HG03565 (cell line): ENCODE results near the gene FKBP9.
A peak's percentile ranks its signal among the peaks of the same experiment; 100 is the strongest.
"Not testable (repeated sequence)": the region's sequence is repeated elsewhere in the genome, so short reads cannot be mapped to it uniquely, and the experiment has no call there.

ENCODE experiments used
- ATAC-seq: cut with Tn5 transposase; IDR thresholded peaks from one replicate; pipeline ENCODE4 v1.9.1; 2021; ENCODE audit warnings: mild to moderate bottlenecking, moderate library complexity; ENCODE audit not compliant: unreplicated experiment

Gene FKBP9

GRCh38 chr7:32947420-32947983, 9.7 kb upstream of the FKBP9 start:
- no peak for ATAC-seq

GRCh38 chr7:32948202-32948601, 9.0 kb upstream of the FKBP9 start:
- no peak for ATAC-seq

- no peak for ATAC-seq
Observed at GRCh38 chr7:32952876-32953275, 4.4 kb upstream of the FKBP9 start.

GRCh38 chr7:32958046-32959025, 1.1 kb downstream of the FKBP9 start:
- no peak for ATAC-seq

GRCh38 chr7:32963880-32964301, 6.7 kb downstream of the FKBP9 start:
- ATAC-seq = not testable (repeated sequence)

GRCh38 chr7:32964461-32965159, 7.4 kb downstream of the FKBP9 start:
- ATAC-seq = peak; percentile 93

- not testable (repeated sequence) for ATAC-seq
Observed at GRCh38 chr7:32966489-32967267, 9.4 kb downstream of the FKBP9 start.

GRCh38 chr7:32967268-32967582, 10.0 kb downstream of the FKBP9 start:
- not testable (repeated sequence) for ATAC-seq

- not testable (repeated sequence) for ATAC-seq
Observed at GRCh38 chr7:32971967-32972366, 14.7 kb downstream of the FKBP9 start.

- not testable (repeated sequence) for ATAC-seq
Observed at GRCh38 chr7:32977159-32977558, 19.9 kb downstream of the FKBP9 start.

- not testable (repeated sequence) for ATAC-seq
Observed at GRCh38 chr7:32979246-32979645, 22.0 kb downstream of the FKBP9 start.

- ATAC-seq = not testable (repeated sequence)
Observed at GRCh38 chr7:32979902-32980301, 22.7 kb downstream of the FKBP9 start.

- peak; percentile 73 for ATAC-seq
Observed at GRCh38 chr7:32988148-32988547, 30.9 kb downstream of the FKBP9 start.

GRCh38 chr7:32991068-32991585, 33.9 kb downstream of the FKBP9 start:
- ATAC-seq = not testable (repeated sequence)

- ATAC-seq = not testable (repeated sequence)
Observed at GRCh38 chr7:32991975-32992700, 34.9 kb downstream of the FKBP9 start.

GRCh38 chr7:32992750-32993149, 35.5 kb downstream of the FKBP9 start:
- not testable (repeated sequence) for ATAC-seq

GRCh38 chr7:32997956-32998355, 40.7 kb downstream of the FKBP9 start:
- not testable (repeated sequence) for ATAC-seq

- peak; percentile 53 for ATAC-seq
Observed at GRCh38 chr7:32998361-32999171, 41.3 kb downstream of the FKBP9 start.

GRCh38 chr7:32999380-32999779, 42.1 kb downstream of the FKBP9 start:
- ATAC-seq = not testable (repeated sequence)
